Esophagus muscularis mucosa (tissue), 4 donors: ENCODE results near the gene RBM43.

Experiments used
- EP300 ChIP-seq: sonication (generic); formaldehyde crosslinking; IDR thresholded peaks from one replicate; pipeline ENCODE4 v1.6.1; 2017; ENCODE audit warnings: antibody characterized with exemption
- POLR2A ChIP-seq: fragments of 450-650 bp; IDR thresholded peaks from one replicate; pipeline ENCODE4 v1.6.1; 2017; ENCODE audit warnings: antibody characterized with exemption, moderate library complexity, mild to moderate bottlenecking, low read depth
- POLR2AphosphoS5 ChIP-seq, 2 donors: sonication (generic); formaldehyde crosslinking; IDR thresholded peaks; one replicate each; pipeline ENCODE4 v1.6.1; 2017; ENCODE audit warnings: antibody characterized with exemption in 2 of 2
- TF ChIP-seq, protein P1 (sequence below), 3 experiments: fragments of 200-600 bp in 2 of 3; fragments of 450-650 bp in 1 of 3; sonication (generic) in 2 of 3; IDR thresholded peaks; one replicate each; pipeline ENCODE4 v1.5.1; 2017 to 2019; ENCODE audit warnings: antibody characterized with exemption in 3 of 3, mild to moderate bottlenecking in 2 of 3, moderate library complexity in 1 of 3

DNA sequence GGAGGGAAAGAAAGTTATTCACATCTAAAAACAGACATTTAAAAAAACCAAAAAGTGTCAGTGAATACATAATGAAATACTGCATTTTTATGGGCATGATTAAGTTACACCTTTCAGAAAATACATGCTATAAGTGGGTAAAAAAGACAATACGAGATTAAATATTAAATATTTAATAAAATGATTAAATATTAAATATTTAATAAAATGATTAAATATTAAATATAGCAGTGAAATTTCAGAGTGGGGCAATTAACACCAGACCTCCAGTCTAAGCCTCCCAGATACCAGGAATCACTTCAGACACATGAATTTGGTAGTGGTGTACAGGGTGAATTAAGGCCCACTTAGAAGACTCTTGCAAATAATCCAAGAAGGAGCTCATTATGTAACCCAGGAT, 15.5 kb downstream of the RBM43 start:
- TF ChIP-seq POLR2A, result no peak
- TF ChIP-seq, protein P1, sequence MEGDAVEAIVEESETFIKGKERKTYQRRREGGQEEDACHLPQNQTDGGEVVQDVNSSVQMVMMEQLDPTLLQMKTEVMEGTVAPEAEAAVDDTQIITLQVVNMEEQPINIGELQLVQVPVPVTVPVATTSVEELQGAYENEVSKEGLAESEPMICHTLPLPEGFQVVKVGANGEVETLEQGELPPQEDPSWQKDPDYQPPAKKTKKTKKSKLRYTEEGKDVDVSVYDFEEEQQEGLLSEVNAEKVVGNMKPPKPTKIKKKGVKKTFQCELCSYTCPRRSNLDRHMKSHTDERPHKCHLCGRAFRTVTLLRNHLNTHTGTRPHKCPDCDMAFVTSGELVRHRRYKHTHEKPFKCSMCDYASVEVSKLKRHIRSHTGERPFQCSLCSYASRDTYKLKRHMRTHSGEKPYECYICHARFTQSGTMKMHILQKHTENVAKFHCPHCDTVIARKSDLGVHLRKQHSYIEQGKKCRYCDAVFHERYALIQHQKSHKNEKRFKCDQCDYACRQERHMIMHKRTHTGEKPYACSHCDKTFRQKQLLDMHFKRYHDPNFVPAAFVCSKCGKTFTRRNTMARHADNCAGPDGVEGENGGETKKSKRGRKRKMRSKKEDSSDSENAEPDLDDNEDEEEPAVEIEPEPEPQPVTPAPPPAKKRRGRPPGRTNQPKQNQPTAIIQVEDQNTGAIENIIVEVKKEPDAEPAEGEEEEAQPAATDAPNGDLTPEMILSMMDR (IDR thresholded peaks at IDR 0.05), result no peak
- TF ChIP-seq POLR2AphosphoS5 (IDR thresholded peaks at IDR 0.05), result no peak
- no peak for TF ChIP-seq EP300
